Gastroesophageal sphincter (tissue), 4 donors: ENCODE results near the gene ECI1. TPM values are rescaled to one million over a fixed set of nuclear protein-coding genes. Genes with fewer than 3 reads are reported as not detected.

ENCODE experiments used
- ATAC-seq: fragments of 150-250 bp; one replicate; pipeline ENCODE4 v1.9.1; 2016; ENCODE audit warnings: mild to moderate bottlenecking, moderate library complexity
- H3K27ac ChIP-seq, 4 donors: fragments of 200-600 bp; sonication (generic) in 3 of 4; 1 replicate in 3 of 4; 2 replicates in 1 of 4; pipeline ENCODE4 v1.5.1; 2016 to 2019
- H3K27me3 ChIP-seq: fragments of 200-600 bp; sonication (generic); one replicate; pipeline ENCODE4 v1.5.1; 2019
- H3K36me3 ChIP-seq, 2 donors: fragments of 200-600 bp; sonication (generic); one replicate each; pipeline ENCODE4 v1.5.1; 2019; ENCODE audit warnings: control low read depth in 1 of 2
- H3K4me1 ChIP-seq, 3 donors: fragments of 200-600 bp; sonication (generic); 1 replicate in 2 of 3; 2 replicates in 1 of 3; pipeline ENCODE4 v1.5.1; 2016 to 2019; ENCODE audit warnings: control low read depth in 2 of 3
- H3K4me3 ChIP-seq, 2 donors: fragments of 200-600 bp; sonication (generic); one replicate each; pipeline ENCODE4 v1.5.1; 2019; ENCODE audit warnings: mild to moderate bottlenecking in 1 of 2, moderate library complexity in 1 of 2
- H3K9me3 ChIP-seq, 3 donors: fragments of 200-600 bp; sonication (generic); one replicate each; pipeline ENCODE4 v1.5.1; 2017 to 2019; ENCODE audit warnings: control low read depth in 2 of 3
- CTCF ChIP-seq, 4 experiments: fragments of 200-600 bp in 2 of 4; fragments of 450-650 bp in 2 of 4; sonication (generic) in 1 of 4; IDR thresholded peaks; one replicate each; pipeline ENCODE4 v1.5.1; 2017 to 2019; ENCODE audit warnings: antibody characterized with exemption in 4 of 4, mild to moderate bottlenecking in 2 of 4, moderate library complexity in 2 of 4
- EP300 ChIP-seq: sonication (generic); formaldehyde crosslinking; IDR thresholded peaks from one replicate; pipeline ENCODE4 v1.6.1; 2017; ENCODE audit warnings: antibody characterized with exemption, mild to moderate bottlenecking
- POLR2A ChIP-seq, 2 donors: fragments of 450-650 bp; IDR thresholded peaks; one replicate each; pipeline ENCODE4 v1.6.1; 2017; ENCODE audit warnings: antibody characterized with exemption in 2 of 2, mild to moderate bottlenecking in 2 of 2, moderate library complexity in 1 of 2
- POLR2AphosphoS5 ChIP-seq: sonication (generic); formaldehyde crosslinking; IDR thresholded peaks from one replicate; pipeline ENCODE4 v1.6.1; 2017; ENCODE audit warnings: antibody characterized with exemption
- WGBS, 2 donors: methylation state at CpG; one replicate each; pipeline ENCODE4 v1.1.5; 2018; ENCODE audit warnings: low coverage in 1 of 2; 5-methylcytosine and 5-hydroxymethylcytosine counted together
- total RNA-seq, 4 donors: library from RNA; depleted of rRNA; stranded (reverse); fragments of >200 nt; gene quantifications; one replicate each; pipeline ENCODE4 v1.1.0, GENCODE V29; 2016

ECI1 gene
- total RNA-seq, 4 donors from 2014 or later = 41.9 to 85.1 (median 73.8) TPM

GRCh38 chr16:2238838-2239675 is 12.3 kb downstream of the ECI1 start:
- ATAC-seq = peak; percentile 15
- TF ChIP-seq CTCF (IDR thresholded peaks at IDR 0.05) (no peak), POLR2A (IDR thresholded peaks at IDR 0.05) (no peak), POLR2AphosphoS5 (no peak), EP300 (no peak)
- Histone ChIP-seq H3K27me3 (peaks cover 43% of the 10 kb centered on the region), H3K27ac (peak overlapping the region in 1 of 4 donors; percentile 18), H3K36me3 (peaks cover 0 to 64% of the 10 kb centered on the region in 2 donors), H3K4me3 (no peak overlapping the region), H3K9me3 (no peaks in the 10 kb centered on the region), H3K4me1 (peaks cover 6 to 28% (median 17%) of the 10 kb centered on the region in 3 donors)
- WGBS, 2 donors = 77 to 83% methylated on average over 1 to 4 of the region's 15 CpGs

GRCh38 chr16:2238150-2238837 is 13.1 kb downstream of the ECI1 start:
- H3K4me3 ChIP-seq = no peak overlapping the region
- peaks cover 6 to 28% (median 17%) of the 10 kb centered on the region in 3 donors for H3K4me1 ChIP-seq
- no peak for TF ChIP-seq EP300
- 61 to 80% methylated on average over 1 to 7 of the region's 18 CpGs for whole genome bisulfite sequencing, 2 donors
- peaks cover 0 to 64% of the 10 kb centered on the region in 2 donors for H3K36me3 ChIP-seq
- no peak for ATAC-seq
- no peaks in the 10 kb centered on the region for H3K9me3 ChIP-seq
- peak overlapping the region in 1 of 4 donors; percentile 18 for H3K27ac ChIP-seq
- H3K27me3 ChIP-seq = peaks cover 51% of the 10 kb centered on the region

GRCh38 chr16:2237493-2238149 is 13.8 kb downstream of the ECI1 start:
- Histone ChIP-seq H3K27me3 (peaks cover 57% of the 10 kb centered on the region), H3K27ac (no peak overlapping the region), H3K9me3 (no peaks in the 10 kb centered on the region), H3K4me3 (peak overlapping the region in 1 of 2 donors; percentile 0), H3K36me3 (peaks cover 0 to 64% of the 10 kb centered on the region in 2 donors), H3K4me1 (peaks cover 6 to 28% (median 17%) of the 10 kb centered on the region in 3 donors)
- ATAC-seq = peak; percentile 20
- WGBS, 2 donors = 0% methylated on average over 1 of the region's 65 CpGs; no CpG with 5 or more reads in 1 of the 2 donors
- TF ChIP-seq CTCF (IDR thresholded peaks at IDR 0.05) (no peak), EP300 (no peak), POLR2A (IDR thresholded peaks at IDR 0.05) (no peak), POLR2AphosphoS5 (no peak)

- no peak overlapping the region for H3K27ac ChIP-seq
Measured at GRCh38 chr16:2237102-2237482, 14.3 kb downstream of the ECI1 start.

More at GRCh38 chr16:2237102-2237482, 14.3 kb downstream of the ECI1 start:
- Histone ChIP-seq H3K36me3 (peaks cover 0 to 64% of the 10 kb centered on the region in 2 donors), H3K9me3 (no peaks in the 10 kb centered on the region), H3K27me3 (peaks cover 62% of the 10 kb centered on the region), H3K4me3 (peak overlapping the region in 1 of 2 donors; percentile 38), H3K4me1 (peaks cover 6 to 28% (median 17%) of the 10 kb centered on the region in 3 donors)
- WGBS, 2 donors = 22% methylated on average over 6 of the region's 40 CpGs; no CpG with 5 or more reads in 1 of the 2 donors
- no peak for ATAC-seq
- TF ChIP-seq EP300 (no peak), POLR2A (IDR thresholded peaks at IDR 0.05) (no peak), CTCF (IDR thresholded peaks at IDR 0.05) (no peak), POLR2AphosphoS5 (no peak)
